Dendritic cell treated with granulocyte-macrophage colony-stimulating factor and Interleukin-4, amounts not matched to agents 40 ng/mL and 50 ng/mL, for 4 days (primary cell): ENCODE data around the gene KRT85.
"Not testable (repeated sequence)": the region's sequence is repeated elsewhere in the genome, so short reads cannot be mapped to it uniquely, and the experiment has no call there.

ENCODE experiments used
- H3K27ac Mint-ChIP-seq: one replicate; pipeline ENCODE4 v1.8.0; 2022; ENCODE audit warnings: mild to moderate bottlenecking, mixed read lengths
- H3K27me3 Mint-ChIP-seq: one replicate; pipeline ENCODE4 v1.8.0; 2022; ENCODE audit warnings: mild to moderate bottlenecking, mixed read lengths
- H3K36me3 Mint-ChIP-seq: one replicate; pipeline ENCODE4 v1.8.0; 2022; ENCODE audit warnings: low read depth, mixed read lengths
- H3K4me1 Mint-ChIP-seq: one replicate; pipeline ENCODE4 v1.8.0; 2022; ENCODE audit warnings: low read depth, mixed read lengths
- H3K4me3 Mint-ChIP-seq: one replicate; pipeline ENCODE4 v1.8.0; 2022; ENCODE audit warnings: mild to moderate bottlenecking, moderate library complexity, mixed read lengths
- H3K9me3 Mint-ChIP-seq: one replicate; pipeline ENCODE4 v1.8.0; 2022; ENCODE audit warnings: mixed read lengths
- intact Hi-C: fragments of 100-400 bp; cut with micrococcal nuclease; formaldehyde crosslinking; loops from one replicate; pipeline ENCODE4 v1.15.0; 2022

The KRT85 gene

GRCh38 chr12:52355176-52355575 is 12.1 kb downstream of the KRT85 start:
- no peak overlapping the region for H3K27ac Mint-ChIP-seq
- no peaks in the 10 kb centered on the region for H3K36me3 Mint-ChIP-seq
- H3K4me3 Mint-ChIP-seq = no peak overlapping the region
- H3K9me3 Mint-ChIP-seq = no peaks in the 10 kb centered on the region
- no peaks in the 10 kb centered on the region for H3K4me1 Mint-ChIP-seq
- H3K27me3 Mint-ChIP-seq = peaks cover 12% of the 10 kb centered on the region
- intact Hi-C loops = no loop called here

- intact Hi-C loops = no loop called here
- H3K27me3 Mint-ChIP-seq = peaks cover 15% of the 10 kb centered on the region
- no peak overlapping the region for H3K4me3 Mint-ChIP-seq
- no peaks in the 10 kb centered on the region for H3K36me3 Mint-ChIP-seq
- no peak overlapping the region for H3K27ac Mint-ChIP-seq
- no peaks in the 10 kb centered on the region for H3K9me3 Mint-ChIP-seq
- no peaks in the 10 kb centered on the region for H3K4me1 Mint-ChIP-seq
Observed at GRCh38 chr12:52354200-52354599, 13.1 kb downstream of the KRT85 start.

- Mint-ChIP-seq H3K27ac (no peak overlapping the region), H3K9me3 (no peaks in the 10 kb centered on the region), H3K27me3 (peaks cover 16% of the 10 kb centered on the region), H3K4me1 (no peaks in the 10 kb centered on the region), H3K36me3 (no peaks in the 10 kb centered on the region), H3K4me3 (no peak overlapping the region)
- intact Hi-C loops = no loop called here
Observed at GRCh38 chr12:52353766-52354165, 13.5 kb downstream of the KRT85 start.

- intact Hi-C loops = no loop called here
- Mint-ChIP-seq H3K27me3 (peaks cover 19% of the 10 kb centered on the region), H3K36me3 (no peaks in the 10 kb centered on the region), H3K4me1 (no peaks in the 10 kb centered on the region), H3K4me3 (no peak overlapping the region), H3K27ac (no peak overlapping the region), H3K9me3 (no peaks in the 10 kb centered on the region)
Observed at GRCh38 chr12:52352951-52353350, 14.3 kb downstream of the KRT85 start.

GRCh38 chr12:52351196-52352059 is 15.9 kb downstream of the KRT85 start:
- no peaks in the 10 kb centered on the region for H3K9me3 Mint-ChIP-seq
- H3K36me3 Mint-ChIP-seq = no peaks in the 10 kb centered on the region
- peaks cover 21% of the 10 kb centered on the region for H3K27me3 Mint-ChIP-seq
- no peaks in the 10 kb centered on the region for H3K4me1 Mint-ChIP-seq
- intact Hi-C loops = no loop called here
- no peak overlapping the region for H3K27ac Mint-ChIP-seq
- H3K4me3 Mint-ChIP-seq = no peak overlapping the region

GRCh38 chr12:52350786-52351185 is 16.5 kb downstream of the KRT85 start:
- intact Hi-C loops = no loop called here
- Mint-ChIP-seq H3K27me3 (peaks cover 21% of the 10 kb centered on the region), H3K4me1 (no peaks in the 10 kb centered on the region), H3K27ac (no peak overlapping the region), H3K36me3 (no peaks in the 10 kb centered on the region), H3K4me3 (no peak overlapping the region), H3K9me3 (no peaks in the 10 kb centered on the region)

- Mint-ChIP-seq H3K9me3 (no peaks in the 10 kb centered on the region), H3K4me3 (no peak overlapping the region), H3K27me3 (peaks cover 21% of the 10 kb centered on the region), H3K36me3 (no peaks in the 10 kb centered on the region), H3K4me1 (no peaks in the 10 kb centered on the region), H3K27ac (no peak overlapping the region)
- intact Hi-C loops = no loop called here
Observed at GRCh38 chr12:52350021-52350620, 17.2 kb downstream of the KRT85 start.

GRCh38 chr12:52349196-52349595 is 18.1 kb downstream of the KRT85 start:
- Mint-ChIP-seq H3K27me3 (peaks cover 23% of the 10 kb centered on the region), H3K36me3 (no peaks in the 10 kb centered on the region), H3K9me3 (no peaks in the 10 kb centered on the region), H3K27ac (no peak overlapping the region), H3K4me1 (no peaks in the 10 kb centered on the region), H3K4me3 (no peak overlapping the region)
- intact Hi-C loops = no loop called here

GRCh38 chr12:52347551-52348510 is 19.4 kb downstream of the KRT85 start:
- Mint-ChIP-seq H3K36me3 (no peaks in the 10 kb centered on the region), H3K27ac (no peak overlapping the region), H3K27me3 (peaks cover 22% of the 10 kb centered on the region), H3K9me3 (no peaks in the 10 kb centered on the region), H3K4me3 (no peak overlapping the region), H3K4me1 (no peaks in the 10 kb centered on the region)
- intact Hi-C loops = no loop called here

- peaks cover 15% of the 10 kb centered on the region for H3K27me3 Mint-ChIP-seq
- intact Hi-C loops = no loop called here
- no peaks in the 10 kb centered on the region for H3K9me3 Mint-ChIP-seq
- no peaks in the 10 kb centered on the region for H3K4me1 Mint-ChIP-seq
- H3K36me3 Mint-ChIP-seq = no peaks in the 10 kb centered on the region
- H3K4me3 Mint-ChIP-seq = no peak overlapping the region
- H3K27ac Mint-ChIP-seq = no peak overlapping the region
Observed at GRCh38 chr12:52347016-52347415, 20.3 kb downstream of the KRT85 start.

- no peaks in the 10 kb centered on the region for H3K36me3 Mint-ChIP-seq
- H3K9me3 Mint-ChIP-seq = no peaks in the 10 kb centered on the region
- H3K4me3 Mint-ChIP-seq = no peak overlapping the region
- H3K4me1 Mint-ChIP-seq = no peaks in the 10 kb centered on the region
- intact Hi-C loops = no loop called here
- no peak overlapping the region for H3K27ac Mint-ChIP-seq
- H3K27me3 Mint-ChIP-seq = peaks cover 16% of the 10 kb centered on the region
Observed at GRCh38 chr12:52346593-52346992, 20.7 kb downstream of the KRT85 start.

- H3K36me3 Mint-ChIP-seq, H3K4me3 Mint-ChIP-seq, H3K9me3 Mint-ChIP-seq, H3K4me1 Mint-ChIP-seq, H3K27ac Mint-ChIP-seq, intact Hi-C loops: not testable (repeated sequence)
- peaks cover 18% of the 10 kb centered on the region for H3K27me3 Mint-ChIP-seq
Observed at GRCh38 chr12:52345041-52345440, 22.2 kb downstream of the KRT85 start.

GRCh38 chr12:52344111-52344510 is 23.2 kb downstream of the KRT85 start:
- no peak overlapping the region for H3K27ac Mint-ChIP-seq
- no peaks in the 10 kb centered on the region for H3K36me3 Mint-ChIP-seq
- H3K27me3 Mint-ChIP-seq = peaks cover 14% of the 10 kb centered on the region
- no peak overlapping the region for H3K4me3 Mint-ChIP-seq
- no peaks in the 10 kb centered on the region for H3K9me3 Mint-ChIP-seq
- intact Hi-C loops = no loop called here
- H3K4me1 Mint-ChIP-seq = no peaks in the 10 kb centered on the region

GRCh38 chr12:52343550-52343949 is 23.7 kb downstream of the KRT85 start:
- Mint-ChIP-seq H3K9me3 (no peaks in the 10 kb centered on the region), H3K27ac (no peak overlapping the region), H3K36me3 (no peaks in the 10 kb centered on the region), H3K4me1 (no peaks in the 10 kb centered on the region), H3K27me3 (peaks cover 18% of the 10 kb centered on the region), H3K4me3 (no peak overlapping the region)
- intact Hi-C loops = no loop called here
